Fibroblast of peridontal ligament (primary cell): ENCODE measurements around the gene SCP2D1.

Experiments
- DNase-seq: peaks from one replicate; pipeline ENCODE4 v3.0.0-alpha.2; 2010; ENCODE audit errors: extremely low read depth

The SCP2D1 gene

DNA sequence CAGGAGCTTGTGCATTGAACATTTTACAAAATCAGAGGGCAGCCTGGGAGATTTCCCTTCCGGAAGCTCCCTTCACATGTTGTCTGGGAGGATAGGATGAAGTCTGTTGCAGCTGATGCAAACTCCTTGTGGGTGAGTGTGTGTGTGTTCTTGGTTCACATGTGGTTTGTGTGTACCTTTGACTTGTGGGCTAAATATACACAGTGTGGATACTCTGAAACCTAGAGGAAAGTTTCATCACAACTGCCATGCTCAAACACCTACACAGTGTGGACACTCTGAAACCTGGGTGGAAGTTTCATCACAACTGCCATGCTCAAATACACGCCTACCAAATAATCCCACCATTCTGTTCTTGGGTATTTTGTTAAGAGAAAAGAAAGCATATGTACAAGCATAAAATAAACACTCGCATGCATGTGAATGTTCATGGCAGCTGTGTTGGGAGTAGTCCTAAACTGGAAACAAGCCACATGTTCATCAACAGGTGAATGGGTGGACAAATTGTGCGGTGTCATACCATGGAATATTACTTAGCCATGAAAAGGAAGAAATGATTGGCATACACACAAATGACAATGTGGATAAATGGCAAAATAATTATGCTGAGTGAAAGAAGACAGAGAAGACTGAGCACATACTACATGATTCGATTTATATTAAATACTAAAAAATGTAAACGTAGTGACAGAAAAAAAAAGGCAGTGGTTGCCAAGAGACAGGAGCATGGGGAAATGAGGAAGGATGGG, 1.8 kb downstream of the SCP2D1 start:
- DNase-seq, result no peak

DNA sequence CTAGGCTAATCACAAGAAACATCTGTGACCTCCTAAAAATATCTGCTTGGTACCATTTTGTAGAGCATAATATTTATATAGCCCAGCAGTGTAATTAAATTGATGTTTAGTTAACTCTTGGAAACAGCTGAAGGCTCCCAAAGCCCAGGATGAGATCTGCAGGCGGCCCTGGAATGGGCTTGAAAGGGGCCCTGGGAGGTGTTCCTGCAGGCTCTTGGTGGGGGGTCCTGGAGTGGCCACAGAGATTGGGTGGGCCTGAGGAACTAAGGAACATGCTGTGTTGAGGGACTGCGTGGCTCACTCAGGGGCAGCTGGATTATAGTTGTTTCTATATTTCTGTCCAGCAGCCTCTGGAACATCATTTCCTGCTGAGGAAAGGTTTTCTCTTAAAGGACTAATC, 9.2 kb downstream of the SCP2D1 start:
- DNase-seq, result no peak

DNA sequence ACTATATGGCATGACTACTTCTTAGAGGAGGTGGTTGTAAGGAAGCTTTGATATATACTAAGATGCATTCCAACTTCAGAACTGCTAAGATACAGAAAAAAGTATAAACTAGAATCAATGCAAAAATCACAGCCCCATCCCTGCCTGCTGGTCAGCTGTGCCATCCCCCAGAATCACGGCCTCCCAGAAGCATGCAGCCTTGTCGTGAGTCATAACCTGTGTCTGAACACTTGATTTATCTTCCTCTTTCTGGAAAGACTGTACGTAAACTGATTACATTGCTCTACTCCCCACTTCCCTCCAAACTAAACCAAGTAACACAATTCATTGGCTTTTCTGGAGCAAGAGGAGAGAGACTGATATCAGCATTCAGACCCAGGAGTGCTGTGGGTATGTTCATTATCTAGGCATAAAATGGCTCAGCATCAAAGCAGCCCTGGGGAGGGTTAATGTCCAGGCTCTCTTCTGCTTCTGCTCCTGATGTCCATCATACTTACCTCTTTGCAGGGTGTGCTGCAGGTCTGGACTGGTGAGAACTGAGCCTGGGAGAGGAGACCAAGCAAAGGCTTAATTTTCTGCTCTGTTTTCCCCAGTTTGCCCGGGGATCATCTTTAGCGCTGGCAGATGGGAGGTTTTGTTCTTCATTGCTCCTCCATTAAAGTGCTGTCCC, 18.4 kb downstream of the SCP2D1 start:
- no peak for DNase-seq

DNA sequence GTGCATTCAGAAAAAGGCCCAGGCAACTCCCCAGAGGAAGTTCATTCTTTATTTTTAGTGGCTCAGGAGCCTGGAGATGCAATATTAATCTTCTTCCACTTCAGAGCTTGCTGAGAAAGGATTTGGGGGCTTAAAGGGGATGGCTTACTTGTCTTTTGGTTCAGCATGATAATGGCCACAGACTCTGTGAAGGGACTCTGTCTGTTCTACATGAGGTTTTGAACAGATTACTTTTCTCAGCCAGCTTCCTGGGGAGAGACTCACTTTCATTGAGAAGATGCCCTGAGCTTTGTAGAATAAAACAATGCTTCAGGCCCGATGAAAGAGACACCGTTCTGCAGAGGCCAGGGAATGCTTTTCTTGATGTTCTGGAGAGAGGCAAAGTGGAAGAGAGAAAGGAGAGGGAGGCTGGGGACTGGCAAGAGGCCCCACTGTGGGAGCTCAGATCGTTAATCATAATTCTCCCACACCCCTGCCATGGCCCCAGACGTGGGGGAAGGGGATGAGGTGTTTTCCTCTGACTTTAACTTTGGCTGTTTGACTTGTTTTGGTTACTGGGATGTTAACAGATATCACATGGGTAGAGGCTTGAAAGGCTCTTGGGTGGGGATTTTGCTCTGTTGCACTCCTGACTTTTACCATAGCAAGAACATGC, 19.1 kb downstream of the SCP2D1 start:
- no peak for DNase-seq

DNA sequence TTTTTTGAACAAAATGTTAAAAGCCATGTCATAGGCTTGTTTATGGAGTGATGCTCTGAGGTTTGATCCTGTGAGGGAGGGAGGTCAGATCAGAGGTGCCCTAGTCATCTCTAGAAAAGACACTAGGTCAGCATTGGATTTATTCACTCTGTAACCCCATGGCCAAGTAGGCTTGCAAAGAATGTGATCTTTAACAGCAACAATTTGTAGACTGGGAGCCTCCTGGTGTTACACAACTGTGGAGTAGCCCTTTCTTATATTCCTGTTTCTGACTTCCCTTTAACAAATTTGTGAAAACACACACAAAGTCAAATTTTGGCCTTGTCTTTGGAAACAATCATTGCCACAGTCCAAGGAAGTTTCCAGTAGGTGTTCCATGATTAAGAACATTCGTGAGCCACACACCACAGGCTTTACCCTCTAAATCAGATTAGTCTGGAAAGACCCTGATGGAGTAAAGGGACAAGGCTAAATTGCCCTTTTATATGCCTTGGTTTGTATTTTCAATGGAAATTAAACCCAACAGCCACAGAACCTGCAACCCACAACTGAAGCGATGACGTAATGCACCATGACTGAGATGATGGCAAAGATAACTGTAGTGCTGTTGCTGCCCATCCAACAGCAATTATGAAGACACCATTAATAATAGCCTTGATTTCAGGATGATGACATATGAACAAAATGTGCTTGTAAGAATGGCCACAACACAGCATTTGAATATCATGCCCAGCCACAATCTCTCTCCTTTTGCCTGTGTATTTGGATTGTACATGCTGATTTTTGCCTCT, 22.1 kb downstream of the SCP2D1 start:
- DNase-seq, result no peak

DNA sequence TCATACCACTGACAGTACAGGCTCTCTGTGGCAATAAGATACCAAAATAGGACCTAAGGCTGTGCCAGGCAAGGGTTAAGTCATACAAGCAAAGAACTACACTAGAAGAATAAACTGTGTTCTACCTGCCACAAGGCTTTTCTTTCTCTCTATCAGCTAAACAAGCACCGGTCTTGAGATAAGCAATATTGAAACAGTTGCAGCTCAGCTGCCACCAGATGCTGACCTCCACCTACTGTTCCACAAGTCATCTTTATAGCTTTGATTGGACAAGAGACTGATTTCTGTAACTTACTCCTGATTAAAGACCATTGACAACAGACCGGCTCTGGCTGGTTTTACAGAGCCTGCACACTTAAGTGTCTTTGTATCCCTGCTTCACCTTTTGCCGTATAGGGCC, 24.1 kb downstream of the SCP2D1 start:
- no peak for DNase-seq

DNA sequence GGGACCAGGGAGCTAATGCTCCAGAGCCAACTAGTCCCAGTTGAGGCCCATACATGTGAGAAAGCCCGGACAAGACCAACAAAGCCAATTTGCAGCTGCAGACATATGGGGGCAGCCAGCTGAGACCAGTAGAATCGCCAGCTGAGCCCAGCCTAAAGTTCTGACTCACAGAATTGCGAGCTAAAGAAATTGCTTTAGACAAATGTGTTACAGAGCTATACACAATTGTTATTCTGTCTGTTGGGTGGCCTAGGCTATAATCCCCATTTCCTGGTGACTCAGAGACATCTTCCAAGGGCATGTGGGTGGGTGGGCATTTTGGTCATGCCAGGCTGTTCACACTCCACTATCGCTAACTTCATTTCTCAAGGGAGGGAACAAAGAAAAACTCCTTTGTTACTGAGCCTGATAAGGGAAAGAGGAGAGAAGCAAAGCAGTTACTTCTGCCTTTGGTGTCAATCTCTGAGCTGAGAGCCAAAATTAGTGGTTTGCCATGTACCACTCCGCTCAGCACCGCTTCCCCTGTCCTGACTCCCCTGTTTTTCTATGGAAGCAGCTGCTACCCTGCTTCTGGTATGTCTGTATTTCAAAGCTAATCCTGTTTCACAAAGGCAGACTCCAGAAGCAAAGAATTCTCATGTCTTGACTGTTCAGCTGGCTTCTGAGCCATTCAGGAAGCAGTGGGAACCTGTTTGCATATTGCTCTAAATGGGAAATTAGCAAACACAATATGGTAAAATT, 26.1 kb downstream of the SCP2D1 start:
- DNase-seq, result no peak

DNA sequence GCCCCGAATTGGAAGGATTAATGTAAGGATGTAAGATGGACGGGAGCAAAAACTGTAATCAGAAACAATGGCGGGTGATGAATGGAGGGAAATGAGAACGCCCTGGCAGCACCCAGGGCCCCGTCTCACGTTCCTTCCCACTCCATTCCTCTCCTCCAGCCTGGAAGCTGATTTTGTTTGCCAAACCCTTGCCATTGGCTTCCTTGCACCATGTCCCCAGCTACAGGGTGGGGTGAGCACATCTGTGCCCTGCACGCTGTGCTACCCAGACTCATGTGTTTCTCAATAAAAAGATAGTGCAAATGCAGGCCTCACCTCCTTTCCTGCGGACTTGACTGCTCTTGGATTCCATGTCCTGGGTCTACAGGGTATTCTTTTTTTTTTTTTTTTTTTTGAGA, 26.7 kb downstream of the SCP2D1 start:
- no peak for DNase-seq

DNA sequence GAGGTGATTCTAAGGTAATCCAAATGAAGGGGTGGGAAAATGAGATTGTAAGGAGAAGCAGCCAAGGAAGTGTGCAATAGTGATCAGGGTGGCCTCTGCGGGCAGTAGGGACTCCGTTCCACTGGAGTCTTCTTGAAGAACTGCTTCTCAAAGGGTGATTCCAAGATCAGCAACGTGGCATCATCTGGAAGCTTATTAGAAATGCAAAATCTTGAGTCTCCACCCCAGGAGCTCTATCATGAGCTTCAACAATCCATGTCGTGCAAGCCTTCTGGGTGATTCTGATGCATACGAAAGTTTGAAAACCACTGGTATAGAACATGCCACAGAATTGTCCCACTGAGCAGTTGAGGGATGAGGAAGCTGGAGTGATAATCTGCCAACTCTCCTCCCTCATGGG, 31.4 kb downstream of the SCP2D1 start:
- DNase-seq, result no peak

DNA sequence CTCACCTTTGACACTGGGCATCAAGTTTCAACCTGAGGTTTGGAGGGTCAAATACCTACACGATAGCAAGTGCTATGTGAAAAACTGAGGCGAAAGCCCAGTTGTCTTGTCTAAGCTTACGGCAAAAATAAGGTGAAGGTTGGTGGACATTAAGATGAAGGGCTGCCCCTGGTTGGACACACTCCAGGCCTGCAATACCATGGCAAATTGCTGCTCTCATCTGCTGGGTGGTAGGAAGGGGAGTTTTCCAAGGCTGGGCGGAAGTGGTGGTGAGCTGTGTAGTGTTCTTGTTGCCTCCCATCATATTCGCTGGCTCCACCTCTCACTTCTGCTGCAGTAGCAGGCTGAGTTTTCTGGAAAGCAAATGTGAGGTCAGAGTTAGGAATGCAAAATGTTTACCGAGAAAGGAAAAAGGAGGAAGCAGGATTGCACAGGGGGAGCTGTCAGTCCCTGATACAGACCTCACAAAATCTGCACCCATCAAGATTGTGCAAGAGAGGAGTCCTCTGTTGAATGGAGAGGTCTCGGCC, 33.7 kb downstream of the SCP2D1 start:
- DNase-seq, result no peak

DNA sequence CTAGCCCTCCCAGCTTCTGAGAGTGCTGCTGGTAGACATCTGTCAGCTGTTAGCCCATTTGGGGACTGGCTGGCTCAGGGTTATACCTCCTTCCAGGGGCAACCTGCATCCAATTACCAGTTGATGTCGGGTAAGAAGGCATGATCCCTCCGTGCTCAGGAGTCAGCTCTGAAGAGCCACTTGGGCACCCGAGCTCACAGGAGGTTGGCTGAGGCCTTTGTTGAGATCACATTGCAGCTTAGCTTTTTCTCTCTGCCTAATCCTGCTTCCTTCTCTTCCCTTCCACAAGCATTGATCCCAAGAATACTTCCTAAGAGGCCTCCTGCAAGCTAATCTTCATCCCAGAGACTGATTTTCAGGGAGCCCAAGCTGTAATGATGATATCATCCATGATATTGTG, 35.5 kb downstream of the SCP2D1 start:
- no peak for DNase-seq

DNA sequence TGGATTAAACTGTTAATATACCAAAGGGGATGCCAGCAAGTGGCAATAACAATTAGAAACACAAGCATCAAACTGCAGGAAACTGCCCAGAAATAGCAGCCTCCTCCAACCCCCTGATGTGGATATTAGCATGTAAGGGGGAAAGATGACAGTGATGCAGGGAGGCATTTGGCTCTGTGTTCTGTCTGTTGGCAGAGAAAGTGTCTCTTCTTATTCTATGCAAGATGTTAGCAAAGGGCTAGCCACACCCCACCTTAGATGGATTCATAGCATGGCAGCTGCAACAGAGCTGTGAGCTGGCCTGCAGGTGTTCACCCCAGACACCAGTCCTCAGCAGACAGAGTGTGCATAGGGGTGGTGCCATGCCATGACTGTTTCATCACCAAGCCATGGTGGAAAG, 38.0 kb downstream of the SCP2D1 start:
- no peak for DNase-seq

DNA sequence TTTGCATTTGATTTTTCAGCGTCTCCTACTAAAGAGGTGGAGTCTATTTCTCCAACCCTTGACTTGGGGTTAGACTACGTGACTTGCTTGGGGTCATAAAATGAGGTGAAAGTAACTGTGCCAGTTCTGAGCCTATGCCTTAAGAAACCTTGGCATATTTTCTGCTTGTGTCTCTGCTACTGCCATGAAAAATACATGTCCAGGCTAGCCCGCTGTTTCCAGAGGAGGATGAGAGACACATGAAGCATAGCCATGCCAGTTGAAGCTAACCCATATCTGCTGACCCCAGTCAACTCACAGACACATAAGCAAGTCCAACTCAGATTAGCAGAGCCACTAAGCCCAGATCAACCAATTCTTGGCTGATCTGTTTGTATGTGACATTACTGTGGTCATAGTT, 38.7 kb downstream of the SCP2D1 start:
- DNase-seq, result no peak

DNA sequence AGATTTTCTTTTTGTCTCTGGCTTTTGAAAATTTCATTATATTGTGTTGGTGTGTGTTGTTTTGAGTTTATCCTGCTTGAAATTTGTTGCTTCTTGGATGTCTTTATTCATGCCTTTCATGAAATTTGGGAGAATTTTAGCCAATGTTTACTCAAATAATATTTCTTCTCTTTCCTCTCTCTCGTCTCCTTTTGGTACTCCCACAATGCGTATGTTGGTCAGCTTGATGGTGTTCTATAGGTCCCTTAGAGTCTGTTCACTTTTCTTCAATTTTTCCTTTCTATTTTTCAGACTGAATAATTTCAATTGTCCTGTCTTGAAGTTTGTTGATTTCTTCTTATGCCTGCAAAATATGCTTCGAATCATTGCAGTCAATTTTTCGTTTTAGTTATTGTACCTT, 39.6 kb downstream of the SCP2D1 start:
- DNase-seq, result no peak

DNA sequence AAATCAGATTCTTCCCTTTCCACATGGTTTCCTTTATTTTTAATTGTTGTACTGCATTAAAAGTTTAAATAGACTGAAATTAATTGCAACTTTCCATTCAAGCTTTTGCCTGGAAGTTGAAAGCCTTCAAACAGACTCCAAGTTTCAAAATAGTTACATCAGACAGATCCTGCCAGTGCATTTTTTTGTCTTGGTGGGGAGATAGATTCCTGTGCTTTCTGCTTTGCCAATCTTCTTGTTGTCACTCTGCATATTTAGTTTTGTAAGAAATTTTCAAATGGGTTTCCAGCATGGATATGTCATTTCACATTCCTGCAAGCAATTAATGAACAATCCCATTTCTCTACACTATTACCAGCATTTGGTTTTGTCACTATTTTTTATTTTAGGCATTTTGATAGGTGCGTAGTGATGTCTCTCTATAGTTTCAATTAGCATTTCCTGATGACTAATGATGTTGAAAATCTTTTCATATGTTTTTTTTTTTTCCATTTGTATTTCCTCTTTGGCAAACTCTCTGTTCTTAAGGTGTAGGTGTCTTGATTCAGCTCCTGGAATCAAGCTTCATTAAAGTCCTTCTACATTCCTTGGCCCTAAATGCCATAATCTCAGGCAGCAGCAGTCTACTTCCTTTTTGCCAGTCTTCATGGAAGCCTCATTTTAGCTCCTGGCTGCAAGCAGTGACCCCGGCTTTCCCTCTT, 40.5 kb downstream of the SCP2D1 start:
- DNase-seq, result peak; percentile 8

DNA sequence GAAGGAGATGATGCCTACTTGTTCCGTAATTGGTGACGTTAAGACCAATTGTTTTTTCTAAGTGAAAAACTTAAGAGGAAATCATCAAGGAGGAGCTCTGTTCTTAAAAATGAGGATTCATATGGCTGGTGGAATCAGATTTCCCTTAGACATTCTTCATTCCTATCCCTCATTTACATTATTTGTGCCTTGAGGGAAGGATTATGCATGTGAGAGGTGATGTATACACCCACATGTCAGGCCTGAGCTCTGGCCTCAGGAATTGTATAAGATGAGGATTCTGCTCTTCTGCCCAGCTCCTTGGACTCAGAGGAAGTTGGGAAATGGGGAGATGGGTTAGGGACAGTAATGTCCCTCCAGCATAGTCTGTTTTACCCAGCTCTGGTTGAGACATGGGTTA, 42.3 kb downstream of the SCP2D1 start:
- no peak for DNase-seq

DNA sequence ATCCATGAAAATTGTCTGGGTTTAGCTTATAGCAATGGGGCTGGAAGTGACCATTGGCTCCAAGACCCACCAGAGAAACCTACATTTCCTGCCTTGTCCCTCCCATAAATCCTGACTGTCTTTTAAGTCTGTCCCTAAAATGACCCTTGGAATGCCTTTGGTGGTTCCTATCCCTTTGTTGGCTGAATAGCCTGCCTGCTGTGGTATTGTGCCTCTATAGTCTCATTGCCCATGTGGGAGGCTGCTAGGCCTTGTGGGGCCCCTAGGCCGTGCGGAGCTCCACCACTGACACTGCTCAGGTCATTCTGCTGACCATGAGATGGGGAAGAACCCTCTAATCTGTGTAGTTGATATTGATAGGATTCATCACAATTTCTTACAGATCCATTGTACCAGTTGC, 43.3 kb downstream of the SCP2D1 start:
- DNase-seq, result no peak

DNA sequence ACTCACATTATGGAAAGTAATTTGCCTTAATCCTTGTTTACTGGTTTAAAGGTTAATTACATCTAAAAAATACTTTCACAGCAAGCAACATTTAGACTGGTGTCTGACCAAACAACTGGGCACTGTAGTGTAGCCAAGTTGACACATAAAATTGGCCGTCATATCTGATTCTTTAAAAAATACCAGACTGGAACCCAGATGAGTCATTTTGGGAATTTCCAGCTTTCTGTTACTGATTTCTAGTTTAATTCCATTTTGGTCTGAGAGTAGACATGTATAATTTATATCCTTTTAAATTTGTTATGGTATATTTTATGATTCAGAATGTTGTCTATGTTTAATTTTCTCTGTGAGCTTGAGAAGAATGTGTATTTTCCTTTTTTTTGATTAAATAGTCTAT, 44.1 kb downstream of the SCP2D1 start:
- peak; percentile 14 for DNase-seq

DNA sequence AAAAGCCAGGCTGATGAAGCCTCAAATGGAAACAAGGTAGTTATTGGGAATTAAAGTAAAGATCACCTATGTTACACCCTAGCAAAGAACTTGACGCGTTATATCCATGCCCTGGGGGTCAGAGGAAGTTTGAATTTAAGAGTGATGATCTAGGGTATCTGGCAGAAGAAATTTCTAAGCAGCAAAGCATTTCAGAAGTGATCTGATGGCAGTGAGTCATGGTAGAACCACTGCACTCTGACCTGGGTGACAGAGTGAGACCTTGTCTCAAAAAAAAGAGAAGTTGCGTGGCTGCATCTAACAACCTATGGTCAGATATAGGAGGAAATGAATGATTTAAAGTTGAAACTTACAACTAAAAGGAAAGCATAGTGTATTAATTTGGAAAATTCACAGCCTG, 45.2 kb downstream of the SCP2D1 start:
- DNase-seq, result no peak
